Activated naive CD8-positive, alpha-beta T cell treated with anti-CD3 and anti-CD28 coated beads, Interleukin-2, amount 10 ng/mL, durations not matched to agents 7 days and 5 days (primary cell): Measurements from ENCODE around the gene CAPN10. TPM values are rescaled to one million over a fixed set of nuclear protein-coding genes. Genes with fewer than 3 reads are reported as not detected.

Experiments used
- ATAC-seq: fragments of 150-1000 bp; cut with Tn5 transposase; one replicate; pipeline ENCODE4 v1.10.0; 2021; ENCODE audit warnings: low read depth, moderate library complexity
- POLR2A ChIA-PET: fragments of 350-600 bp; sonication (Branson Sonifier 250); formaldehyde crosslinking; loops from one replicate; lab custom pipeline; 2021; ENCODE audit warnings: antibody characterized with exemption; lab: Charles Lee
- DNase-seq: peaks from one replicate; pipeline ENCODE4 v3.0.0; 2021
- H3K27ac Mint-ChIP-seq: one replicate; pipeline ENCODE4 v1.8.0; 2022; ENCODE audit warnings: mild to moderate bottlenecking, mixed read lengths
- H3K27me3 Mint-ChIP-seq: one replicate; pipeline ENCODE4 v1.8.0; 2022; ENCODE audit warnings: mild to moderate bottlenecking, moderate library complexity, mixed read lengths
- H3K36me3 Mint-ChIP-seq: one replicate; pipeline ENCODE4 v1.8.0; 2021; ENCODE audit warnings: mild to moderate bottlenecking, mixed read lengths
- H3K4me1 Mint-ChIP-seq: one replicate; pipeline ENCODE4 v1.8.0; 2021; ENCODE audit warnings: mixed read lengths
- H3K4me3 Mint-ChIP-seq: one replicate; pipeline ENCODE4 v1.8.0; 2022; ENCODE audit warnings: mild to moderate bottlenecking, moderate library complexity, mixed read lengths
- H3K9me3 Mint-ChIP-seq: one replicate; pipeline ENCODE4 v1.8.0; 2021; ENCODE audit warnings: mixed read lengths
- total RNA-seq, 2 experiments: library from RNA; stranded (reverse); gene quantifications; one replicate each; pipeline ENCODE4 v1.2.3, GENCODE V29; 2021

Gene CAPN10
- total RNA-seq, 2 experiments from 2014 or later: 72.3 to 74.2 TPM

DNA sequence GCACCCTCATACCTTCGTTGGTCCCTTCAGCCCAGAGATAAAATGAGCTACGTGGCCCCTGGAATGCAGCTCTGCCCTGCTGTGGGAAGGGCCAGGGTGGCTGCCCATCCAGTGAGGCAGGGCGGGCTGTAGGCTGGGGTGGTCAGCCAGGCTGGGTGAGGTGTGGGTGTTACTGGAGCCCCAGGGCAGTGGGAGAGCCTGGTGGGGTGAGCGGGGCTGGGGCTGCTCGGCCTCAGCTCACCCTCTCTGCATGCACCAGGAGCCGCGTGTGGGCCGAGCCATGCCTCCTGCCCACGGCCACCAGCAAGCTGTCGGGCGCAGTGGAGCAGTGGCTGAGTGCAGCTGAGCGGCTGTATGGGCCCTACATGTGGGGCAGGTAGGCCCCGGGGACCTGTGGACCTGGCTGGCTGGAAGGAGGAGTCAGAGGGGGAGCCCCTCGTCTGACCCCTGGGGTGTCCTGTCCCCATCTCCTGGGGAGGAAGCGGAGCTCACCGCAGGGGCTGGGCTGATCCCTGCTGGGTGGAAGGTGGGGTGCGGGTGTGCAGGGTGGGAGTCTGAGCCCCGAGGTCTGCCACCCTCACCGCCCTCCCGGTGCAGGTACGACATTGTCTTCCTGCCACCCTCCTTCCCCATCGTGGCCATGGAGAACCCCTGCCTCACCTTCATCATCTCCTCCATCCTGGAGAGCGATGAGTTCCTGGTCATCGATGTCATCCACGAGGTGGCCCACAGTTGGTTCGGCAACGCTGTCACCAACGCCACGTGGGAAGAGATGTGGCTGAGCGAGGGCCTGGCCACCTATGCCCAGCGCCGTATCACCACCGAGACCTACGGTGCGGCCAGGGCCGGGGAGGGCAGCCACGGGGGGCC, 12.8 kb upstream of the CAPN10 start:
- H3K27ac Mint-ChIP-seq: no peak overlapping the region
- no peaks in the 10 kb centered on the region for H3K27me3 Mint-ChIP-seq
- no peak for DNase-seq
- ATAC-seq: no peak
- peaks cover 14% of the 10 kb centered on the region for H3K4me1 Mint-ChIP-seq
- peaks cover 6% of the 10 kb centered on the region for H3K36me3 Mint-ChIP-seq
- no peaks in the 10 kb centered on the region for H3K9me3 Mint-ChIP-seq
- POLR2A ChIA-PET: interaction anchor here (3.2 kb wide), 1 partner anchor 13 kb away, joined by 10 read pairs; the partner anchor contains the start of gene CAPN10
- H3K4me3 Mint-ChIP-seq: no peak overlapping the region

GRCh38 chr2:240574386-240575100, 12.0 kb upstream of the CAPN10 start:
- DNase-seq: no peak
- peak overlapping the region; percentile 42 for H3K27ac Mint-ChIP-seq

GRCh38 chr2:240575101-240575965, 11.2 kb upstream of the CAPN10 start:
- no peaks in the 10 kb centered on the region for H3K27me3 Mint-ChIP-seq
- POLR2A ChIA-PET: interaction anchor here (1.0 to 1.5 kb wide), 2 partner anchors 11 to 14 kb away, joined by 3 to 4 read pairs; partner anchors contain the start of gene CAPN10

More at GRCh38 chr2:240574386-240575100, 12.0 kb upstream of the CAPN10 start:
- peaks cover 5% of the 10 kb centered on the region for H3K36me3 Mint-ChIP-seq
- ATAC-seq: no peak
- H3K27me3 Mint-ChIP-seq: no peaks in the 10 kb centered on the region
- H3K4me1 Mint-ChIP-seq: peaks cover 14% of the 10 kb centered on the region
- H3K4me3 Mint-ChIP-seq: no peak overlapping the region
- POLR2A ChIA-PET: interaction anchor here (1.0 to 3.2 kb wide), 3 partner anchors 12 to 14 kb away, joined by 3 to 10 read pairs (median 4); partner anchors contain the start of gene CAPN10
- no peaks in the 10 kb centered on the region for H3K9me3 Mint-ChIP-seq

DNA sequence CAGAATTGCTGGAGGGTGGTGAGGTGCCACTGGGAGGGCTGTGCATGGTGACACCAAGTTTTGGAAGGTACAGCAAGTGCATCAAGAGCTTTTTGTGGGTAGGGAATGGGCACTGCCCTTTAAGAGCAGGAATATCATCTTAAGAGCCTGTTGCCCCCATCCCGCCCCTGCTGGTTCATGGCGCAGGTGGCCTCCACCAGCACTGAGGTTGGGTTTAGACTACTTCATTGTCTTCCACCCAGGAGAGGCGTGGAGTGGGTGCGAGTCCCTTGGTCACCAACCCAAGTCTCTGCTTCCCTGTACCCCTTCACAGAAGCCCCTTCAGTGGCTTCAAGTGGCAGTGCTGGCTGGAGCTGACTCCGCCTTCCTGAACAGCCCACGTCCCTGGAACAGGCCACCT, 10.5 kb upstream of the CAPN10 start:
- Mint-ChIP-seq H3K4me1 (peaks cover 18% of the 10 kb centered on the region), H3K36me3 (peaks cover 13% of the 10 kb centered on the region), H3K27me3 (no peaks in the 10 kb centered on the region), H3K4me3 (no peak overlapping the region), H3K9me3 (peaks cover 2% of the 10 kb centered on the region), H3K27ac (no peak overlapping the region)
- POLR2A ChIA-PET: interaction anchor here (1.5 to 3.2 kb wide), 2 partner anchors 10 to 11 kb away, joined by 4 to 17 read pairs; partner anchors contain the start of gene CAPN10
- DNase-seq (no peak), ATAC-seq (no peak)

More at GRCh38 chr2:240575101-240575965, 11.2 kb upstream of the CAPN10 start:
- peaks cover 20% of the 10 kb centered on the region for H3K4me1 Mint-ChIP-seq
- no peaks in the 10 kb centered on the region for H3K9me3 Mint-ChIP-seq
- ATAC-seq: no peak
- no peak overlapping the region for H3K27ac Mint-ChIP-seq
- no peak for DNase-seq
- no peak overlapping the region for H3K4me3 Mint-ChIP-seq
- peaks cover 7% of the 10 kb centered on the region for H3K36me3 Mint-ChIP-seq

DNA sequence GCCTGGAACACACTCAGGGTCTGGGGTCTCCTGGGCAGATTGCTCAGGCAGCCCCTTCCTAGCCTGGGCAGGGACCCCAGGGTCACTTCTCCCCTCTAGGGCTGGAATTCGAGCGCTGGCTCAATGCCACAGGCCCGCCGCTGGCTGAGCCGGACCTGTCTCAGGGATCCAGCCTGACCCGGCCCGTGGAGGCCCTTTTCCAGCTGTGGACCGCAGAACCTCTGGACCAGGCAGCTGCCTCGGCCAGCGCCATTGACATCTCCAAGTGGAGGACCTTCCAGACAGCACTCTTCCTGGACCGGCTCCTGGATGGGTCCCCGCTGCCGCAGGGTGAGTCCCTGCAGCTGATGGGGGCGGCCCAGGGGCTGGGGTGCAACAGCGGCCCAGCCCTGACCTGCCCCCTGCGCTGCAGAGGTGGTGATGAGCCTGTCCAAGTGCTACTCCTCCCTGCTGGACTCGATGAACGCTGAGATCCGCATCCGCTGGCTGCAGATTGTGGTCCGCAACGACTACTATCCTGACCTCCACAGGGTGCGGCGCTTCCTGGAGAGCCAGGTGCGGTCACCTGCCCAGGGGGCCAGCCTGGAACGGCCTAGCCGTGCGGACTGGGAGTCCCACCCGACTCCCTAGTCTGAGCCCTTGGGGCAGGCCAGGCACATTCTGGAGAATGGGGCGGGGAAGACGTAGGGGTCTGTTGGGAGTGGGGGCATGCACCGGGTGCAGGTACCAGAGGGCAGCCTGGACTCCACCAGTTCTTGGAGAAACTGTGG, 9.9 kb upstream of the CAPN10 start:
- POLR2A ChIA-PET: interaction anchor here (0.8 to 3.2 kb wide), 3 partner anchors 8 to 11 kb away, joined by 4 to 17 read pairs (median 4); partner anchors contain the start of genes CAPN10 and RNPEPL1
- H3K36me3 Mint-ChIP-seq: peaks cover 14% of the 10 kb centered on the region

GRCh38 chr2:240577281-240578109, 9.0 kb upstream of the CAPN10 start:
- H3K36me3 Mint-ChIP-seq: peaks cover 18% of the 10 kb centered on the region
- H3K4me1 Mint-ChIP-seq: peaks cover 19% of the 10 kb centered on the region
- no peak overlapping the region for H3K27ac Mint-ChIP-seq
- H3K4me3 Mint-ChIP-seq: no peak overlapping the region
- ATAC-seq (no peak), DNase-seq (no peak)
- POLR2A ChIA-PET: interaction anchor here (0.8 to 3.2 kb wide), 3 partner anchors 9 to 12 kb away, joined by 4 to 17 read pairs (median 4); partner anchors contain the start of genes CAPN10 and RNPEPL1
- peaks cover 2% of the 10 kb centered on the region for H3K9me3 Mint-ChIP-seq
- H3K27me3 Mint-ChIP-seq: no peaks in the 10 kb centered on the region

More for the DNA sequence above, 9.9 kb upstream of the CAPN10 start:
- no peak for ATAC-seq
- Mint-ChIP-seq H3K4me3 (no peak overlapping the region), H3K27ac (no peak overlapping the region), H3K27me3 (no peaks in the 10 kb centered on the region), H3K4me1 (peaks cover 14% of the 10 kb centered on the region), H3K9me3 (peaks cover 2% of the 10 kb centered on the region)
- DNase-seq: no peak

GRCh38 chr2:240578110-240578450, 8.5 kb upstream of the CAPN10 start:
- Mint-ChIP-seq H3K4me1 (peaks cover 19% of the 10 kb centered on the region), H3K9me3 (peaks cover 2% of the 10 kb centered on the region), H3K4me3 (no peak overlapping the region), H3K27me3 (no peaks in the 10 kb centered on the region), H3K27ac (no peak overlapping the region), H3K36me3 (peaks cover 18% of the 10 kb centered on the region)
- DNase-seq: no peak
- POLR2A ChIA-PET: interaction anchor here (1.5 to 3.2 kb wide), 2 partner anchors 9 to 12 kb away, joined by 4 to 17 read pairs; partner anchors contain the start of gene RNPEPL1
- ATAC-seq: no peak

DNA sequence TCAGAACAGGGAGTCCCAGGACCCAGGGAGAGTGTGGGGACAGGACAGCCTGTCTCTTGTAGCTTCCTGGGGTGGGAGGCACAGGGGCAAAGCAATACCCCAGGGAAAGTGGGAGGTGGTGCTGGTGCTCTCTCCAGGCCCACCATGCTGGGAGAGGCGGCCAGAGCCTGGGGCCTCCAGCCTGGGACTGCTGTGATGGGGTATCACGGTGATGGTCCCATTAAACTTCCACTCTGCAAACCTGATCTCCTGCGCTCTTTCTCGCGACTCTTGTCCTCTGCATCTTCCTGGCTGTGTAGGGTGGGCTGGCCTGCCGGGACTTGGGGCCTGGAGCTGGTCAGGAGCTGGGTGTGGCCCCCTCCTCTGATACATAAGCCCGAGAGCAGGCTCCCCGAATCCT, 8.0 kb upstream of the CAPN10 start:
- Mint-ChIP-seq H3K27me3 (no peaks in the 10 kb centered on the region), H3K4me3 (no peak overlapping the region), H3K27ac (no peak overlapping the region), H3K36me3 (peaks cover 18% of the 10 kb centered on the region), H3K9me3 (peaks cover 2% of the 10 kb centered on the region), H3K4me1 (peaks cover 19% of the 10 kb centered on the region)
- ATAC-seq: no peak
- POLR2A ChIA-PET: interaction anchor here (1.5 to 3.2 kb wide), 2 partner anchors 10 to 13 kb away, joined by 4 to 17 read pairs; partner anchors contain the start of gene RNPEPL1
- no peak for DNase-seq

DNA sequence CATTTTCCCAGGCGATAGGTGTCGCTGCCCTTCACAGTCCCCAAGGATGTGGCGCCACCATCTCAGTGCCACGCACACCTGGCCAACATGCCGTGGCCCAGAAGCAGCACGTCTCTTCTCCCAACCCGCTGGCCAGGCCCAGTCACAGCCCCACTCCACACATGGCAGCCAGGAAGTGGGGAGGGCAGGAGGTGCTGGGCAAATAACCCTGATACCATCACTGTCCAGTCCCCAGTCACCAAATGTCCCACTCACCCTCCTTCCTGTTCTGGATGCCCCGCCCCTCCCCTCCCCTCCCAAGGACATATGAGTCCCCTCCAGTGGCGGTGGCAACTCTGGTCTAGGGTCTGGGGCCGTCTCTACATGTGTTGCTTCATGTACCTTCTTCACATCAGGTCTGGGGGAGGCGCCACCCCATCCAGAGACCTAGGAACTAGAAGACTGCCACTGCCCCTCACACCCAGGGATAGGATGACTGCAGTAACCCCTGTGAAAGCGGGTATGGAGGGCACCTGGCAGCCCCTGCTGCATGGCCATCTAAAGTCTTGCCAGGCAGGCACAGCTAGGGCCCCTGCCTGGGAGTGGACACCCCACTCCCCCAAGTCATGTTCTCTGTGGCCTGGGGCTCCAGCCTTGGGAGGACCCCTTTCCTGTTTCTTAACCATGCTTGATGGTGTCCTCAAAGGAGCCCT, 7.3 kb upstream of the CAPN10 start:
- peaks cover 2% of the 10 kb centered on the region for H3K9me3 Mint-ChIP-seq
- POLR2A ChIA-PET: interaction anchor here (0.9 to 10.2 kb wide), 7 partner anchors 13 to 65 kb away, joined by 3 to 178 read pairs (median 5); partner anchors contain the start of genes GPR35 and RNPEPL1
- DNase-seq (no peak), ATAC-seq (peak; percentile 10)
- H3K27me3 Mint-ChIP-seq: no peaks in the 10 kb centered on the region
- peak overlapping the region; percentile 69 for H3K27ac Mint-ChIP-seq
- no peak overlapping the region for H3K4me3 Mint-ChIP-seq
- H3K36me3 Mint-ChIP-seq: peaks cover 18% of the 10 kb centered on the region
- H3K4me1 Mint-ChIP-seq: peaks cover 20% of the 10 kb centered on the region

DNA sequence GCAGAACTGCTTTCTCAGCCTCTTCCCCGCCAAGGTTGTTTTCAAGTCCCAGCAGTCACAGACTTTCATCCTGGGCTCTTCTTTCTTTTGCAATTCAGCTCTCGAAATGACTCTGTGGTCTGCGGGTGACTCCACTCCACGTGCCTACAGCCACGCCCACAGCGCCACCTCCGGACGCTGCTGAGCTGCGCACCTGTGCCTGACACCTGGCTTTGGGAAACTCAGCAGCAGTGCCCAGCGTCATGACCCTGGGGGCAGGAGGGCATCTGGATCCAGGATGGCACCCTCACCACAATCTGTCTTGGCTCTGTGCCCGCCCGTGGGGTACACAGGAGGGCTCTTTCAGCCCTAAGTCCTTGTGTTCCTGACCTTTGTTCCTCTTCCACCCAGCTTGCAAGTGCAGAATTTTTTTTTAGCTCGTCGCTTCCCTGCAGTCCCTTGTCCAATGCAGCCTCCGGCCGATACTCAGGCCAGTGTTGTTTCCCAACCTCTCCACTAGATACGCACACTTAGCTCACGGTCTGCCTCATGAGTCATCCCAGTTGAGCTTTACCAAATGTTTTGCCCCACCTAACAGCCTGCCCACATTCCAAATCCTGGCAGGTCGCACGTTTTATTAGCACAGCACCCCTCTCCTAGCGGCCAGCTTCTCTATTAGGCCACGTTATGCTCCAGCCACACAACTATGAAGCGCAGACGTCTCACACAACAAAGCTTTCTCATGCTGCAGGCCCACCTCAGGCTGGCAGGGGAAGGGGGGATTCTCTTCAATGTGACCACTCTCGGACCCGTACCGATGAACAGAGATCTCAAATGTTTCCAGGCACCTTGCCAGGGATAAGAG, 6.5 kb upstream of the CAPN10 start:
- Mint-ChIP-seq H3K36me3 (peaks cover 18% of the 10 kb centered on the region), H3K27me3 (no peaks in the 10 kb centered on the region), H3K4me3 (no peak overlapping the region)

More for the DNA sequence above, 6.5 kb upstream of the CAPN10 start:
- H3K9me3 Mint-ChIP-seq: peaks cover 2% of the 10 kb centered on the region
- ATAC-seq: peak; percentile 69
- POLR2A ChIA-PET: interaction anchor here (0.9 to 10.2 kb wide), 6 partner anchors 13 to 66 kb away, joined by 3 to 178 read pairs (median 4); partner anchors contain the start of genes GPR35 and RNPEPL1
- peak; percentile 74 for DNase-seq
- peaks cover 28% of the 10 kb centered on the region for H3K4me1 Mint-ChIP-seq
- peak overlapping the region; percentile 69 for H3K27ac Mint-ChIP-seq
